LoVo (cell line): ENCODE data around the gene ATOX1.
"Not testable (repeated sequence)": the region's sequence is repeated elsewhere in the genome, so short reads cannot be mapped to it uniquely, and the experiment has no call there.

Experiments used
- DNase-seq: peaks from one replicate; pipeline ENCODE4 v3.0.0-alpha.2; 2016; ENCODE audit warnings: low spot score

Gene ATOX1

GRCh38 chr5:151698081-151698480, 60.4 kb downstream of the ATOX1 start:
- not testable (repeated sequence) for DNase-seq

DNA sequence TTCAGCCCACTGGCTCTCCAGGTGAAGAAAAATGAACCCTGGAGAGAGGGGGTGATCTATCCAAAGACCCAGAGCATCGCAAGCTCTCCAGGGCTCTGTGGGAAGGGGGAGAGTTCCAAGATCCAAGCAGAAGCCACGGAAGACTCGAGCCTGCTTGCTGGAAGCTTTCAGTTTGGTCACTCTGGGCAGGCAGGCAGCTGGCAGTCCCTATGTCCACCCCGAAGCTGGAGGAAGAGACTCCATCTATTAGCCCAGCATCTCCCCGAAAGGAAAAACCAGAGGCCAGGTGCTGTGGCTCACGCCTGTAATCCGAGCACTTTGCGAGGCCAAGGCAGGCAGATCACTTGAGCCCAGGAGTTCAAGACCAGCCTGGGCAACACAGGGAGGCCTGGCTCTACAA, 61.0 kb downstream of the ATOX1 start:
- no peak for DNase-seq

DNA sequence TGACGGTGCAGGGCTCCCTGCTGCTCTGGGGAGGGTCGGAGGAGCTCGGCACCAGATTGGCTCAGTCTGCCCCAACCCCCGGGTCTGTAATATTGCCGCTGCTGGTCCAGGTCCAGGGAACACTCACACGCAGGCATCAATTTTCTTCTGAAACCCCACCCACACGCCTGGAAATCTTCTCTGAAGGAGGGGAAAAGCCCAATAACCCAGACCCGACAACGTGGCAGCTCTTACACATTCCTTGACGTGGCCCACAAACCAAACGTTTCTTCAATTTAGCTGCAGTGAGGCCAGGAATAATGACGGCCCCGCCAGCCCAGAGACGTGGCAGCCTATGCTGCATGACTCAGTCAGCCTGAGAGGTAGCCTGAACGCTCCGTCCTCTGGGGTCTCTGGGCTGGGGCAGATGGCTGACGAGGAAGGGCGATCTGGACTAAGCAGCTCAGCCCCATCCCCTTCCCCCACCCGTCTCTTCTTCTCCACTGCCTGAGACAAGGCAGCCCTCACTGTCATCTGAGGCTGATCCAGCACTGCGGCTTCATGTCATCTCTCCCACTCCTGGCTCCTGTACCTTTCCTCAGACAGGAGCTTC, 61.9 kb downstream of the ATOX1 start:
- DNase-seq, result no peak

DNA sequence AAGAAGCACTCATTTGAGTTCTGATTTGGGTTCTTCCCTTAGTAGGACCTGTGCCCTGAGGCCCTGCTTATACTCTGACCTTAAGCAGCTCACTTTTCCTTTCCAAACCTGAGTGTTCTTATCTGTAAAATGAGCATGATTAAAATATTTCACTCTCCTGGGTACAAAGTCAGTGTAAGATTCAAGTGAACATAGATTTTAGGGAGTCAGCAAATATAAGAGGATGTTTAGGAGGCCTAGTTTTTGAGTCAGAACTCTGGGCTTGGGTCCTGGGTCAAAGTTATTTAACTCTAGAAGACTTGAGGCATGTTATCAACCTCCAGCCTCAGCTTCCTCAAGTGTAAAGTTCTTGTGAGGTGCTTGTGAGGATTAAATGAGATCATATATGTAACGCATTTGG, 63.0 kb downstream of the ATOX1 start:
- DNase-seq, result no peak

DNA sequence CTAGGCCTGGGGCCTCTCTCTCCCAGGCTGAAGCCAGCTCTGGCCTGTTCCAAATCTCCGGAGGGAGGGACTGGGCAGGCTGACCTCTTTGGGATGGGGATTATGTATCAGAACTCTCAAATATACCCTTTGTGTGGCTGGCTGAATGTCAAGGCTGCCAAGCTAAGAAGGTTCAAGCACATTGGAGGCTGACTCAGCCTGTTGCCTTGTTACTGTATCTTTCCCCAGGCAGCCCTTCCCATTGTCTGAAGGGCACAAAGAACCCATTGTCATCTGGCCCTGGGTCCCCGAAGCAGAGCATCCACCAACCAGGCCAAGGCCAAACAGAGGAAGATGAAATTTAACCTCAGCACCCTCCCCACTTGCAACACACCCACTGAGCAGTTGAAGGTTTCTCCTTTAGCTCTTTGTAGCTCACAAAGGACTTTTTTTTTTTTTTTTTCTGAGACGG, 64.4 kb downstream of the ATOX1 start:
- no peak for DNase-seq
